ENCODE measurements around the gene KIF21A. TPM values are rescaled to one million over a fixed set of nuclear protein-coding genes. Genes with fewer than 3 reads are reported as not detected.

Gene KIF21A
- polyA plus RNA-seq, 1 donor from 2014 or later: 130 TPM

DNA sequence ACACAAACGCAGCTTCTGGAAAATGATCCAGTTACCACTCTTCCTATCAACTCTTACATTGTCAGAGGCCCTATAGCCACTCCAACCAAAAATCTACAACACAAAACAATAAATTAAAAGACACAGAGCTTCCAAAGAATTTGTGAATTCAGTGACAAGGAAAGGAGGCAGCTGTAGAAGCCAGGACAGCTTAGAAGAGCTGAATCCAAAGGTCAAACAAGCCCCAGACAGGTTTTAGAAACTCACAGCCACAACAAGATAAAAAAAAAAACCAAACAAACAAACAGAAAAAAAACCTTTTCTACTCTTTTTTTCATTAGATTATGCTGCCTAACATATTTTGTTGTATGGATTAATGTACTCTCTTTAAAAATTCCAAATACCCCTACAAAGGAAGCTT is 94.4 kb downstream of the KIF21A start:
- H3K36me3 ChIP-seq (ENCODE audit: insufficient read depth, low read length): peaks cover 7% of the 10 kb centered on the region
- H3K9me2 ChIP-seq (ENCODE audit: insufficient read depth, low read length): no peaks in the 10 kb centered on the region
- H3K79me2 ChIP-seq (replicated peaks; ENCODE audit: insufficient read depth, low read length): no peaks in the 10 kb centered on the region
- no peak for TF ChIP-seq SMC3 (conservative IDR thresholded peaks at IDR 0.05; ENCODE audit: poor library complexity)
- no peak overlapping the region for H3K27ac ChIP-seq (ENCODE audit: low read length)
- H3F3A ChIP-seq (ENCODE audit: insufficient read depth, low read length, poor library complexity, severe bottlenecking): no peaks in the 10 kb centered on the region
- H4K20me1 ChIP-seq (ENCODE audit: insufficient read depth): no peaks in the 10 kb centered on the region
- H3K27me3 ChIP-seq (ENCODE audit: insufficient read depth, low read depth, low read length): no peaks in the 10 kb centered on the region
- no peak overlapping the region for H2AFZ ChIP-seq (ENCODE audit: low read depth, low read length)
- H3K9me3 ChIP-seq (ENCODE audit: low read length): no peaks in the 10 kb centered on the region
- no peak overlapping the region for H3K4me2 ChIP-seq (ENCODE audit: low read length)
- H3K9ac ChIP-seq (ENCODE audit: low read length): no peak overlapping the region
- H3K4me3 ChIP-seq (ENCODE audit: low read length): no peak overlapping the region

DNA sequence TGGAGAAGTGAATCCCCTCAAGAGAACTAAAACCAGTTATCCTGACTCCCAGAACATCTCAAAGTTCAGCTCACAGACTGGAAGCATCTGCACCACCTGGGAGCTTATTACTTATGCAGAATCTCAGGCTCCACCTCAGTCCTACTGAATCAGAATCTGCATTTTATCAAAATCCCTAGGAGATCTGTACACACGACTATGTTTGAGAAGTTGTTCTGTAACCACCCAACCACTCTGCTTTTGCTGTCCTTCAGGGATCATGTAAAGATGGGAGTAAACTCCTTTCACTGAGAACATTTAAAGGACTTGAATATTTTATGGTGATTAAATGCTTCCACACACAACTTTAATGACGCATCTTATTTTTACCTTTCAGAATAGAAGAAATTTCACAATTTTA is 98.0 kb downstream of the KIF21A start:
- H3K36me3 ChIP-seq (ENCODE audit: insufficient read depth, low read length): no peaks in the 10 kb centered on the region
- no peak overlapping the region for H3K9ac ChIP-seq (ENCODE audit: low read length)
- H3K4me2 ChIP-seq (ENCODE audit: low read length): no peak overlapping the region
- H3K9me2 ChIP-seq (ENCODE audit: insufficient read depth, low read length): no peaks in the 10 kb centered on the region
- H4K20me1 ChIP-seq (ENCODE audit: insufficient read depth): no peaks in the 10 kb centered on the region
- H3K79me2 ChIP-seq (replicated peaks; ENCODE audit: insufficient read depth, low read length): no peaks in the 10 kb centered on the region
- no peak overlapping the region for H3K27ac ChIP-seq (ENCODE audit: low read length)
- no peaks in the 10 kb centered on the region for H3K9me3 ChIP-seq (ENCODE audit: low read length)
- no peak for TF ChIP-seq EZH2 (IDR thresholded peaks at IDR 0.05; ENCODE audit: borderline replicate concordance, insufficient read depth, low read length, poor library complexity, severe bottlenecking)
- no peak for TF ChIP-seq MXI1 (conservative IDR thresholded peaks at IDR 0.05; ENCODE audit: poor library complexity, severe bottlenecking)
- TF ChIP-seq TAF1 (IDR thresholded peaks at IDR 0.05; ENCODE audit: low read depth): no peak
- TF ChIP-seq, protein P1, sequence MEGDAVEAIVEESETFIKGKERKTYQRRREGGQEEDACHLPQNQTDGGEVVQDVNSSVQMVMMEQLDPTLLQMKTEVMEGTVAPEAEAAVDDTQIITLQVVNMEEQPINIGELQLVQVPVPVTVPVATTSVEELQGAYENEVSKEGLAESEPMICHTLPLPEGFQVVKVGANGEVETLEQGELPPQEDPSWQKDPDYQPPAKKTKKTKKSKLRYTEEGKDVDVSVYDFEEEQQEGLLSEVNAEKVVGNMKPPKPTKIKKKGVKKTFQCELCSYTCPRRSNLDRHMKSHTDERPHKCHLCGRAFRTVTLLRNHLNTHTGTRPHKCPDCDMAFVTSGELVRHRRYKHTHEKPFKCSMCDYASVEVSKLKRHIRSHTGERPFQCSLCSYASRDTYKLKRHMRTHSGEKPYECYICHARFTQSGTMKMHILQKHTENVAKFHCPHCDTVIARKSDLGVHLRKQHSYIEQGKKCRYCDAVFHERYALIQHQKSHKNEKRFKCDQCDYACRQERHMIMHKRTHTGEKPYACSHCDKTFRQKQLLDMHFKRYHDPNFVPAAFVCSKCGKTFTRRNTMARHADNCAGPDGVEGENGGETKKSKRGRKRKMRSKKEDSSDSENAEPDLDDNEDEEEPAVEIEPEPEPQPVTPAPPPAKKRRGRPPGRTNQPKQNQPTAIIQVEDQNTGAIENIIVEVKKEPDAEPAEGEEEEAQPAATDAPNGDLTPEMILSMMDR (IDR thresholded peaks at IDR 0.05; ENCODE audit: poor library complexity, severe bottlenecking): no peak
- TF ChIP-seq, protein P2, sequence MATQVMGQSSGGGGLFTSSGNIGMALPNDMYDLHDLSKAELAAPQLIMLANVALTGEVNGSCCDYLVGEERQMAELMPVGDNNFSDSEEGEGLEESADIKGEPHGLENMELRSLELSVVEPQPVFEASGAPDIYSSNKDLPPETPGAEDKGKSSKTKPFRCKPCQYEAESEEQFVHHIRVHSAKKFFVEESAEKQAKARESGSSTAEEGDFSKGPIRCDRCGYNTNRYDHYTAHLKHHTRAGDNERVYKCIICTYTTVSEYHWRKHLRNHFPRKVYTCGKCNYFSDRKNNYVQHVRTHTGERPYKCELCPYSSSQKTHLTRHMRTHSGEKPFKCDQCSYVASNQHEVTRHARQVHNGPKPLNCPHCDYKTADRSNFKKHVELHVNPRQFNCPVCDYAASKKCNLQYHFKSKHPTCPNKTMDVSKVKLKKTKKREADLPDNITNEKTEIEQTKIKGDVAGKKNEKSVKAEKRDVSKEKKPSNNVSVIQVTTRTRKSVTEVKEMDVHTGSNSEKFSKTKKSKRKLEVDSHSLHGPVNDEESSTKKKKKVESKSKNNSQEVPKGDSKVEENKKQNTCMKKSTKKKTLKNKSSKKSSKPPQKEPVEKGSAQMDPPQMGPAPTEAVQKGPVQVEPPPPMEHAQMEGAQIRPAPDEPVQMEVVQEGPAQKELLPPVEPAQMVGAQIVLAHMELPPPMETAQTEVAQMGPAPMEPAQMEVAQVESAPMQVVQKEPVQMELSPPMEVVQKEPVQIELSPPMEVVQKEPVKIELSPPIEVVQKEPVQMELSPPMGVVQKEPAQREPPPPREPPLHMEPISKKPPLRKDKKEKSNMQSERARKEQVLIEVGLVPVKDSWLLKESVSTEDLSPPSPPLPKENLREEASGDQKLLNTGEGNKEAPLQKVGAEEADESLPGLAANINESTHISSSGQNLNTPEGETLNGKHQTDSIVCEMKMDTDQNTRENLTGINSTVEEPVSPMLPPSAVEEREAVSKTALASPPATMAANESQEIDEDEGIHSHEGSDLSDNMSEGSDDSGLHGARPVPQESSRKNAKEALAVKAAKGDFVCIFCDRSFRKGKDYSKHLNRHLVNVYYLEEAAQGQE (IDR thresholded peaks at IDR 0.05; ENCODE audit: borderline replicate concordance): no peak
- TF ChIP-seq POLR2AphosphoS5 (IDR thresholded peaks at IDR 0.05): no peak
- no peak for TF ChIP-seq EP300 (conservative IDR thresholded peaks at IDR 0.05; ENCODE audit: poor library complexity, severe bottlenecking)
- no peak for TF ChIP-seq RAD21 (conservative IDR thresholded peaks at IDR 0.05)
- no peak for TF ChIP-seq SMC3 (conservative IDR thresholded peaks at IDR 0.05; ENCODE audit: poor library complexity)
- no peak overlapping the region for H2AFZ ChIP-seq (ENCODE audit: low read depth, low read length)
- H3K4me3 ChIP-seq (ENCODE audit: low read length): no peak overlapping the region
- H3K27me3 ChIP-seq (ENCODE audit: insufficient read depth, low read depth, low read length): no peaks in the 10 kb centered on the region
- H3F3A ChIP-seq (ENCODE audit: insufficient read depth, low read length, poor library complexity, severe bottlenecking): no peaks in the 10 kb centered on the region

DNA sequence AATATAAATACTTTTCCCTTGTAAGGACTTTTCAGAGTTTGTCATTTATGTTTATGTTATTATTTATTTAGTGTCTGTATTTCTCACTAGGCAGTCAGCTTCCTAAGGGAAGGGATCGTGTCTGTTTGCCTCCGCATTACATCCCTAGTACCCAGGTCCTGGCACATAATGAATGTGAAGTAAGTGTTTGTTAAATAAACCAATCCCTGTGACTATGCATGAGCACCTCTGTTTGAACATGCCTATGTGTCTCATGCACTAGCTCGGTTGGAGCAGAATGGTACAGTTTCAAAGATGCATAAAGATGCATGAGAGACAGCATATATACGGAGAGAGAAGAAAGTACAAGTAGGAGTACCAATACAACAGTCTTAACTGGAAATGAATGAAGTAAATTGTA is 99.3 kb downstream of the KIF21A start:
- no peaks in the 10 kb centered on the region for H3K36me3 ChIP-seq (ENCODE audit: insufficient read depth, low read length)
- no peaks in the 10 kb centered on the region for H3F3A ChIP-seq (ENCODE audit: insufficient read depth, low read length, poor library complexity, severe bottlenecking)
- H3K79me2 ChIP-seq (replicated peaks; ENCODE audit: insufficient read depth, low read length): no peaks in the 10 kb centered on the region
- H3K27ac ChIP-seq (ENCODE audit: low read length): no peak overlapping the region
- H2AFZ ChIP-seq (ENCODE audit: low read depth, low read length): no peak overlapping the region
- no peaks in the 10 kb centered on the region for H3K9me2 ChIP-seq (ENCODE audit: insufficient read depth, low read length)
- no peaks in the 10 kb centered on the region for H4K20me1 ChIP-seq (ENCODE audit: insufficient read depth)
- TF ChIP-seq EZH2 (IDR thresholded peaks at IDR 0.05; ENCODE audit: borderline replicate concordance, insufficient read depth, low read length, poor library complexity, severe bottlenecking): no peak
- TF ChIP-seq TAF1 (IDR thresholded peaks at IDR 0.05; ENCODE audit: low read depth): no peak
- TF ChIP-seq EP300 (conservative IDR thresholded peaks at IDR 0.05; ENCODE audit: poor library complexity, severe bottlenecking): no peak
- TF ChIP-seq, protein P1 (IDR thresholded peaks at IDR 0.05; ENCODE audit: poor library complexity, severe bottlenecking): no peak
- TF ChIP-seq, protein P2 (IDR thresholded peaks at IDR 0.05; ENCODE audit: borderline replicate concordance): no peak
- TF ChIP-seq MXI1 (conservative IDR thresholded peaks at IDR 0.05; ENCODE audit: poor library complexity, severe bottlenecking): no peak
- no peak for TF ChIP-seq RAD21 (conservative IDR thresholded peaks at IDR 0.05)
- TF ChIP-seq POLR2AphosphoS5 (IDR thresholded peaks at IDR 0.05): no peak
- no peak for TF ChIP-seq SMC3 (conservative IDR thresholded peaks at IDR 0.05; ENCODE audit: poor library complexity)
- H3K9me3 ChIP-seq (ENCODE audit: low read length): no peaks in the 10 kb centered on the region
- no peaks in the 10 kb centered on the region for H3K27me3 ChIP-seq (ENCODE audit: insufficient read depth, low read depth, low read length)
- no peak overlapping the region for H3K9ac ChIP-seq (ENCODE audit: low read length)
- no peak overlapping the region for H3K4me2 ChIP-seq (ENCODE audit: low read length)
- no peak overlapping the region for H3K4me3 ChIP-seq (ENCODE audit: low read length)

All from neural cell (in vitro differentiated cells).